Tibial nerve (tissue), 4 donors: ENCODE measurements around the gene NME3. TPM values are rescaled to one million over a fixed set of nuclear protein-coding genes. Genes with fewer than 3 reads are reported as not detected.

Source experiments
- DNase-seq, 2 donors: peaks; one replicate each; pipeline ENCODE4 v3.0.0-alpha.2; 2019; ENCODE audit warnings: low spot score in 2 of 2
- H3K27ac ChIP-seq, 4 donors: fragments of 200-600 bp; sonication (generic) in 3 of 4; one replicate each; pipeline ENCODE4 v1.5.1; 2017 to 2019; ENCODE audit warnings: mild to moderate bottlenecking in 1 of 4
- H3K27me3 ChIP-seq, 2 donors: fragments of 200-600 bp; sonication (generic) in 1 of 2; one replicate each; pipeline versions ENCODE4 v1.5.1 to v1.6.0; 2017 to 2019
- H3K36me3 ChIP-seq, 3 donors: fragments of 200-600 bp; sonication (generic); one replicate each; pipeline ENCODE4 v1.5.1; 2018 to 2019
- H3K4me1 ChIP-seq, 4 donors: fragments of 200-600 bp; sonication (generic) in 3 of 4; one replicate each; pipeline ENCODE4 v1.5.1; 2017 to 2019
- H3K4me3 ChIP-seq, 4 donors: fragments of 200-600 bp; sonication (generic) in 3 of 4; one replicate each; pipeline ENCODE4 v1.5.1; 2017 to 2019; ENCODE audit warnings: mild to moderate bottlenecking in 1 of 4, moderate library complexity in 1 of 4
- H3K9me3 ChIP-seq, 4 donors: fragments of 200-600 bp; sonication (generic) in 3 of 4; one replicate each; pipeline ENCODE4 v1.5.1; 2017 to 2019
- EP300 ChIP-seq, 2 donors: sonication (generic); formaldehyde crosslinking; IDR thresholded peaks; one replicate each; pipeline ENCODE4 v1.6.1; 2017; ENCODE audit warnings: antibody characterized with exemption in 2 of 2, mild to moderate bottlenecking in 1 of 2
- POLR2A ChIP-seq, 2 donors: fragments of 450-650 bp; IDR thresholded peaks; one replicate each; pipeline ENCODE4 v1.6.1; 2017; ENCODE audit warnings: antibody characterized with exemption in 2 of 2, mild to moderate bottlenecking in 2 of 2, moderate library complexity in 2 of 2
- WGBS, 2 donors: methylation state at CpG; one replicate each; pipeline ENCODE4 v1.1.5; 2018; 5-methylcytosine and 5-hydroxymethylcytosine counted together
- total RNA-seq, 4 donors: library from RNA; depleted of rRNA; stranded (reverse); fragments of >200 nt; gene quantifications; one replicate each; pipeline ENCODE4 v1.1.0, GENCODE V29; 2016
- TF ChIP-seq, protein P1 (sequence below), 5 experiments: fragments of 200-600 bp in 3 of 5; fragments of 450-650 bp in 2 of 5; sonication (generic) in 3 of 5; IDR thresholded peaks; one replicate each; pipeline ENCODE4 v1.5.1; 2016 to 2019; ENCODE audit warnings: antibody characterized with exemption in 5 of 5, mild to moderate bottlenecking in 3 of 5, moderate library complexity in 2 of 5

NME3 gene
- total RNA-seq, 4 donors from 2014 or later = 113 to 198 (median 128) TPM

DNA sequence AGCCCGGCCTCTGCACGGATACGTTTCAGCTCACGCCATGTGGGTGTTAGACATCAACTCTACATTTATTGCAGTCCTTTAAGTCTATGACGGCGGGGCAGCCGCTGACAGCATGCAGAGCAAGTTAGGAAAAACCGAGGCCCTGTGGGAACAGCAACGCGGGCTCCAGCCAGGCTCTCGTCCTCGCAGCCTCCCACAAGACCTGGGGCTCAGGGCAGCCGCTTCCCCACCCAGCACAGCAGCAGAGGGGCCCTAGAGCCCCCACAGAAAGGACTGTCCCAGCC, 5.3 kb upstream of the NME3 start:
- 77 to 84% methylated on average over 13 of the region's 13 CpGs for WGBS, 2 donors

DNA sequence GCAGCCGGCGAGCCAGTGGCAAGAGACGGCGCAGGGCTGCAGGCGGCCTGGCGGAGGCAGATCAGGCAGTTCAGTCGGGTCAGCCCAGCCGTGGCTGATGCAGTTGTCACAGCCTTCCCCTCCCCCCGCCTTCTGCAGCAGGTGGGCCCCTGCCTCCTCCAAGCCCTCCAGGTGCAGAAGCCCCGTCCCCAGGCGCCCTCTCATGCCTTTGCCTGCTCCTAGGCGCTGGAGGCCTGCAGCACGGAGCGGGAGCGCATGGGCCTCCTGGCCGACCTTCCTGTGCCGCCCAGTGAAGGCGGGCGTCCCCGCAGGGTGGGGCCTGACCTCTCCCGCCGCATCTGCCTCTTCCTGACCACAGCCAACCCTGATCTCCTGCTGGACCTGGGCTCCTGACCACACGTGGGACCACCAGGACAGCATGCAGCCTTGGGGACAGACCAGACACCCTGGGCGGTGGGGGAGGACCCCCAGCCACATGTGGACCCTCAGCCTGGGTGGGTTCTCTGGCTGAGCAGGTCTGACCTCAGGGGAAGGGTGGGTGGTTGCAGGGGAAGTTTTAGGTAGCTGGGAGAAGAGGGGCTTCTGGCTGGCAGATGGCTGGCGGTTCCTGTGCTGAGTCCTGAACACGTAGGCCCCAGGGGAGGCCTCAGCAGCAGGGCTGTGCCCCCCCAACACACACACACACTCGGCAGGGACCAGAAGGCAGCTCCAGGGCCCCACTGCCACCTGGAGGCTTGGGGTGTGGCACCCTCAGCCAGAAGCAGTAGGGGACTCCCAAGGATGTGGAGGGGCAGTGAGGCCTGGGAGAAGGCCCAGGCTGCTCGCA, 4.7 kb upstream of the NME3 start:
- peaks cover 0 to 64% (median 0%) of the 10 kb centered on the region in 3 donors for H3K36me3 ChIP-seq
- no peaks in the 10 kb centered on the region for H3K9me3 ChIP-seq
- WGBS, 2 donors = 67 to 80% methylated on average over 11 to 12 of the region's 28 CpGs
- no peak overlapping the region for H3K27ac ChIP-seq
- no peak for DNase-seq
- TF ChIP-seq EP300 (IDR thresholded peaks at IDR 0.05) = no peak
- TF ChIP-seq POLR2A (IDR thresholded peaks at IDR 0.05) = no peak
- TF ChIP-seq, protein P1, sequence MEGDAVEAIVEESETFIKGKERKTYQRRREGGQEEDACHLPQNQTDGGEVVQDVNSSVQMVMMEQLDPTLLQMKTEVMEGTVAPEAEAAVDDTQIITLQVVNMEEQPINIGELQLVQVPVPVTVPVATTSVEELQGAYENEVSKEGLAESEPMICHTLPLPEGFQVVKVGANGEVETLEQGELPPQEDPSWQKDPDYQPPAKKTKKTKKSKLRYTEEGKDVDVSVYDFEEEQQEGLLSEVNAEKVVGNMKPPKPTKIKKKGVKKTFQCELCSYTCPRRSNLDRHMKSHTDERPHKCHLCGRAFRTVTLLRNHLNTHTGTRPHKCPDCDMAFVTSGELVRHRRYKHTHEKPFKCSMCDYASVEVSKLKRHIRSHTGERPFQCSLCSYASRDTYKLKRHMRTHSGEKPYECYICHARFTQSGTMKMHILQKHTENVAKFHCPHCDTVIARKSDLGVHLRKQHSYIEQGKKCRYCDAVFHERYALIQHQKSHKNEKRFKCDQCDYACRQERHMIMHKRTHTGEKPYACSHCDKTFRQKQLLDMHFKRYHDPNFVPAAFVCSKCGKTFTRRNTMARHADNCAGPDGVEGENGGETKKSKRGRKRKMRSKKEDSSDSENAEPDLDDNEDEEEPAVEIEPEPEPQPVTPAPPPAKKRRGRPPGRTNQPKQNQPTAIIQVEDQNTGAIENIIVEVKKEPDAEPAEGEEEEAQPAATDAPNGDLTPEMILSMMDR (IDR thresholded peaks at IDR 0.05) = no peak
- no peak overlapping the region for H3K4me3 ChIP-seq
- peaks cover 0 to 58% (median 26%) of the 10 kb centered on the region in 4 donors for H3K4me1 ChIP-seq
- no peaks in the 10 kb centered on the region for H3K27me3 ChIP-seq

More for the DNA sequence above, 5.3 kb upstream of the NME3 start:
- H3K27ac ChIP-seq = no peak overlapping the region
- TF ChIP-seq EP300 (IDR thresholded peaks at IDR 0.05) (no peak), POLR2A (IDR thresholded peaks at IDR 0.05) (no peak)
- TF ChIP-seq, protein P1 (IDR thresholded peaks at IDR 0.05) = no peak
- no peak for DNase-seq
- no peaks in the 10 kb centered on the region for H3K9me3 ChIP-seq
- peaks cover 0 to 64% (median 0%) of the 10 kb centered on the region in 3 donors for H3K36me3 ChIP-seq
- no peak overlapping the region for H3K4me3 ChIP-seq
- H3K4me1 ChIP-seq = peaks cover 0 to 62% (median 29%) of the 10 kb centered on the region in 4 donors
- H3K27me3 ChIP-seq = no peaks in the 10 kb centered on the region

DNA sequence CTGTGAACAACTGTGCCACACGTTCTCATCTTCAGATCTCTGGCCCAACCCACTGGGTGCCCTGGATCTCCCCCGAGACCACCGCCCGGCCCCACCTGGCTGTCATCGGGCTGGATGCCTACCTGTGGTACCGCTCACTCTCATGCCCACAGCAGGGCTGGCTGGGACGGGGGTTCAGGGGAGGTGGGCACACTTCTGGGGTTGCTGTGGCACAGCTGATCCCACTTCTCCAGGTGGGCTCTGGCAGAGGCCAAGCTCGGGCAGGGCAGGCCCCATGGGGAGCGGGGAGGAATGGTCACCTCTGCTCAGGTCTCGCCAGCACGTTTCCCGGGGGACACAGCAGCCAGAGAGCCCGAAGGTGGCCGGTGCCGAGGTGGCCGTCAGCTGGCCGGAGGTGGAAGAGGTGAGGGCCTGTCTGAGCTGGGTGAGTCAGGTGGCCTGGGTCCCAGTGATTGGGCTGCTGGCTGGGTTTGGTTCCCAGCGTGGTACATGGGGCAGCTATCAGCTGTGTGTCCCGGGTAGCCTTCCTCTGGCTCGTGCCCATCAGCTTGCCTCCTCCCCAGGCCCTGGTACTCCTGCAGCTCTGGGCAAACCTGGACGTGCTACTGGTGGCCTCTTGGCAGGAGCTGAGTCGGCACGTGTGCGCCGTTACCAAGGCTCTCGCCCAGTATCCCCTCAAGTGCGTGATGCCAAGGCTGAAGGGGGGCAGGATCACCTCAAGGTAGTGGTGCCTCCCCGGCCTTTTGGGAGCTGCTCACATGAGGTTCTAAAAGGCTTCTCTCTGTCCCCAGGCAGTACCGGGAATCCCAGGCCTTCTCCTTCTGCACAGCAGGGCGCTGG, 3.9 kb upstream of the NME3 start:
- DNase-seq = no peak
- Histone ChIP-seq H3K27ac (no peak overlapping the region), H3K4me1 (peaks cover 0 to 58% (median 24%) of the 10 kb centered on the region in 4 donors), H3K27me3 (no peaks in the 10 kb centered on the region), H3K36me3 (peaks cover 0 to 56% (median 0%) of the 10 kb centered on the region in 3 donors), H3K4me3 (no peak overlapping the region), H3K9me3 (no peaks in the 10 kb centered on the region)
- 89% methylated on average over 15 to 26 of the region's 30 CpGs for WGBS, 2 donors
- no peak for TF ChIP-seq EP300 (IDR thresholded peaks at IDR 0.05)
- TF ChIP-seq, protein P1 (IDR thresholded peaks at IDR 0.05) = no peak

DNA sequence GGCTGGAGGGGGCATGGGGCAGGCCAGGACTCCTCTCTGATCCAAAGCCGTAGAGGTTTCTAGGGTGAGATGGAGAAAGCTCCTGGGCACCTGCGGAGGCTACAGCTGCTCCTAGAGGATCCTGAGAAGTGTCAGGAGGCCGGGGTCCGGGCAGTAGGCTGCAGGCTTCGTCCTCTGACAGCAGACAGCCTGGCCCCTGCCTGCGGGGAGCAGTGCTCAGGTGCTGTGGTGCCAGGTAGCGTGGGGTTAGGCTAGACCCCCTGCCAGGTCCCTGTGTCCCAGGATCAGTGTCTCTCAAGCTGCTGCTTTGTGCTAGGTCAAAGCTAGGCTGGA, 3.1 kb upstream of the NME3 start:
- peak overlapping the region in 3 of 4 donors; percentile 93 to 95 (median 93) for H3K27ac ChIP-seq
- H3K4me1 ChIP-seq = peaks cover 0 to 58% (median 28%) of the 10 kb centered on the region in 4 donors
- TF ChIP-seq, protein P1 (IDR thresholded peaks at IDR 0.05) = no peak
- TF ChIP-seq POLR2A (IDR thresholded peaks at IDR 0.05) (no peak), EP300 (IDR thresholded peaks at IDR 0.05) (no peak)
- DNase-seq = no peak
- H3K27me3 ChIP-seq = no peaks in the 10 kb centered on the region
- H3K9me3 ChIP-seq = no peaks in the 10 kb centered on the region
- WGBS, 2 donors = 92 to 96% methylated on average over 6 to 7 of the region's 7 CpGs
- peak overlapping the region in 2 of 4 donors; percentile 86 to 96 for H3K4me3 ChIP-seq
- peaks cover 0 to 54% (median 0%) of the 10 kb centered on the region in 3 donors for H3K36me3 ChIP-seq
